ENCODE results near the gene ACTL6B. TPM values are rescaled to one million over a fixed set of nuclear protein-coding genes. Genes with fewer than 3 reads are reported as not detected.

The ACTL6B gene
- total and polyA plus RNA-seq, 2 of the 13 experiments (the other 11 are each of a cell fraction or from before 2014, with no cell fraction given), result not detected

DNA sequence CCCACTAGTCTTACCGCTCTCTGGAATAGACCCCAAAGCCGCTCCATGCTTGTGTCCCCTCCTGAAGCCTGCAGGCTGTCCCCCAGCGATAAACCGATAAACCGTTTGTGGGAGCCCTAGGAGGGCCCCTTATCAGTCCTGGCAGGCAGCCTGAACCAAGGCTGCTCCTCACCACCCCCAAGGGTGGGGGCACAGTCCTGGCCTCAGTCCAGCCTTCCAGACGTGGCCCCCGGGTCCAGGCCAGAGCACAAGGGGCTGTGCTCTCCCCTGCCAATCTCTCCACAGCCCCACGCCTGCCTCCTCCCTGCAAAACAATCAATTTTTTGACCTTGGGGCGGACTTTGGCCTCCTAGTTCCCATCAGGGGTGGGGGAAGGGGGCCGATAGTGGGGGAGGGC, 14.8 kb downstream of the ACTL6B start, which contains the start of gene TFR2 (continued):
- TF ChIP-seq ELF1 (CRISPR knock-in tag; IDR thresholded peaks at IDR 0.05) (no peak), MAFG (CRISPR knock-in tag; IDR thresholded peaks at IDR 0.05) (no peak), RXRB (CRISPR knock-in tag; IDR thresholded peaks at IDR 0.05; ENCODE audit: borderline replicate concordance) (peak; percentile 78), ZNF609 (CRISPR knock-in tag; IDR thresholded peaks at IDR 0.05; ENCODE audit: borderline replicate concordance) (peak; percentile 66; the same call in 1 of the 2 replicates), ZNF296 (CRISPR knock-in tag; conservative IDR thresholded peaks at IDR 0.05) (no peak; the same call in 1 of the 2 replicates), ZNF232 (CRISPR knock-in tag; IDR thresholded peaks at IDR 0.05; ENCODE audit: borderline replicate concordance) (0 out of 2 replicates have a peak, but pooled peaks have one; percentile 53), ZNF574 (CRISPR knock-in tag; IDR thresholded peaks at IDR 0.05) (peak; percentile 47), FOXA3 (CRISPR knock-in tag; IDR thresholded peaks at IDR 0.05) (peak; percentile 37), ZNF710 (CRISPR knock-in tag; IDR thresholded peaks at IDR 0.05; ENCODE audit: borderline replicate concordance) (no peak), ZFX (CRISPR knock-in tag; IDR thresholded peaks at IDR 0.05; ENCODE audit: low read depth) (peak; percentile 47), ZNF317 (CRISPR knock-in tag; IDR thresholded peaks at IDR 0.05) (peak; percentile 62; the same call in 1 of the 2 replicates), HNF1B (CRISPR knock-in tag; IDR thresholded peaks at IDR 0.05) (0 out of 2 replicates have a peak, but pooled peaks have one; percentile 46), MIER3 (CRISPR knock-in tag; IDR thresholded peaks at IDR 0.05; ENCODE audit: borderline replicate concordance) (peak; percentile 68; the same call in 1 of the 2 replicates), ZBTB7A (CRISPR knock-in tag; IDR thresholded peaks at IDR 0.05) (peak; percentile 74; the same call in 1 of the 2 replicates), ZBTB3 (CRISPR knock-in tag; IDR thresholded peaks at IDR 0.05; ENCODE audit: borderline replicate concordance, low read depth) (no peak), NCOR1 (IDR thresholded peaks at IDR 0.05; ENCODE audit: borderline replicate concordance, low read length) (peak; percentile 83)
- TF ChIP-seq, protein P1, sequence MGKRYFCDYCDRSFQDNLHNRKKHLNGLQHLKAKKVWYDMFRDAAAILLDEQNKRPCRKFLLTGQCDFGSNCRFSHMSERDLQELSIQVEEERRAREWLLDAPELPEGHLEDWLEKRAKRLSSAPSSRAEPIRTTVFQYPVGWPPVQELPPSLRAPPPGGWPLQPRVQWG (CRISPR knock-in tag; IDR thresholded peaks at IDR 0.05; ENCODE audit: borderline replicate concordance, low read depth), result no peak
